Mononuclear cell (primary cell): ENCODE data around the gene SAP30. TPM values are rescaled to one million over a fixed set of nuclear protein-coding genes. Genes with fewer than 3 reads are reported as not detected.

Experiments
- H3K27me3 ChIP-seq: 2 replicates; pipeline ENCODE4 v1.6.0; 2011; ENCODE audit warnings: low read length, control low read depth; ENCODE audit not compliant: insufficient read depth
- H3K4me1 ChIP-seq: 2 replicates; pipeline ENCODE4 v1.5.1; 2011; ENCODE audit warnings: mild to moderate bottlenecking, low read length, control low read depth; ENCODE audit not compliant: insufficient read depth
- H3K4me3 ChIP-seq: 2 replicates; pipeline ENCODE4 v1.5.1; 2011; ENCODE audit warnings: mild to moderate bottlenecking, low read length, moderate library complexity
- H3K9me3 ChIP-seq: 2 replicates; pipeline ENCODE4 v1.5.1; 2011; ENCODE audit warnings: low read depth, mild to moderate bottlenecking, control low read depth, low read length
- total RNA-seq: library from RNA; depleted of rRNA; stranded (reverse); fragments of >200 nt; gene quantifications from one replicate; pipeline ENCODE4 v1.2.3, GENCODE V29; 2012

Gene SAP30
- 5.2 TPM for total RNA-seq

DNA sequence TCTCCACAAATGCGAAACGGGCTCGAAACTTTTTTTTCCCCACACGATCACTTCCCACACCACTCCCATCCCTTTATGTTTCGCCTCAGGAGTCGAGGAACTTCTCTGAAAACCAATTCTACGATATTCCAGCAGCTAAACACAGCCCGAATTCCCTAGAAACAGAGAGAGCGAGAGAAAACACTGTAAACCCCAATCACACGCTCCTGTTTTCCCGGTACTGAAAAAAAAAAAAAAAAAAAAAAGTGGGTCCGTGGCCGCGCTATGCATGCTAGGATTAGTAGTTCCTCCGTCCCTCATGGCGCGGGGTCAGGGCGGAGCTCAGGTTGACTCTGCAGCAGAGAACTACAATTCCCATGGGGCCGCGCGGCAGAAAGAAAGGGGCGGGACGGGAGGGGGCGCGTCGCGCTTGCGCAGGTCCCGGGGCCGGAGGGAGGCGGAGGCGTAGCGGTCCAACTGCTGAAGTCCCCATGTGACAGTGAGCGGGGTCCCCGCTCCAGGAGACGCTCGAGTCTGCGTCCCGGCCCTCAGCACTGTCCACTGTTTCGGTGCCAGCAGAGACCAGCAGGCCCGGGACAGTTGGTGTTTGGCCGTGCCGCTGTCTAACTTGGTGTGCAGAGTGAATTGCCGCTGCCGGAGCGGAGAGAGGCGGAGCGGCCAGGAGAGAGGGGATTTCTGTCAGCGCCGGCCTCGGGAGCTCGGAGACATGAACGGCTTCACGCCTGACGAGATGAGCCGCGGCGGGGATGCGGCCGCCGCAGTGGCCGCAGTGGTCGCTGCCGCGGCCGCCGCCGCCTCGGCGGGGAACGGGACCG is at the start of gene SAP30:
Gene SAP30 (plus strand): TSS at position 478 of the 815 bp plus-strand sequence. CDS start 229 bp downstream, at position 707.
- Histone ChIP-seq H3K27me3 (no peaks in the 10 kb centered on the region), H3K9me3 (no peaks in the 10 kb centered on the region)

GRCh38 chr4:173325007-173325736 is 45.6 kb upstream of the SAP30 start:
- Histone ChIP-seq H3K4me1 (no peaks in the 10 kb centered on the region), H3K4me3 (no peak overlapping the region), H3K9me3 (no peaks in the 10 kb centered on the region), H3K27me3 (no peaks in the 10 kb centered on the region)

More for the DNA sequence above, at the start of gene SAP30:
- Histone ChIP-seq H3K4me3 (peak within 1 kb of the TSS; percentile 73), H3K4me1 (peaks cover 16% of the 10 kb centered on the region)

DNA sequence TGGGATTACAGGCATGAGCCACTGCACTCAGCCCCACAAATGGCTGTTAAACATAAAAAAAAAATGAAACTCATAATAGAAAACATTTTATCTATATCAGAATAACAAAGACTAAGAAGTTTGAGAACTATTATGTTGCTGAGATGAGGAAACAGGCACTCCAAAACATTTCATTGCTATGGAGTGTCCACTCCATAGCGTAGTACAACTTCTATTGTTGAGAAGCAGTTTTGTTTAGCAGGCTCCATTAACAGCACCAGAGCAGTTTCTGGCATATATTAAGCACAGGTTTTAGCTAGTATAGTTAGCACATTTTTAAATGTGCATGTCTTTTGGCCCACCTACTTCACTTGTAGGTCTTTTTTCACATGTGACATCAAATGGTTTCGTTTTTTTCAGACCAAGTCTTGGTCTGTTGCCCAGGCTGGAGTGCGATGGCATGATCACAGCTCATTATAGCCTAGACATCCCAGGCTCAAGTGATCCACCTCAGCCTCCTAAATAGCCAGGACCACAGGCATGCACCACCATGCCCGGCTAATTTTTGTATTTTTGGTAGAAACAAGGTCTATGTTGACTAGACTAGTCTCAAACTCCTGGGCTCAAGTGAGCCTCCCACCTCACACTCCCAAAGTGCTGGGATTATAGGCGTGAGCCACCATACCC is 42.4 kb upstream of the SAP30 start:
- Histone ChIP-seq H3K9me3 (no peaks in the 10 kb centered on the region), H3K4me3 (no peak overlapping the region), H3K4me1 (peaks cover 23% of the 10 kb centered on the region), H3K27me3 (no peaks in the 10 kb centered on the region)

GRCh38 chr4:173330590-173330989 is 40.2 kb upstream of the SAP30 start:
- Histone ChIP-seq H3K27me3 (no peaks in the 10 kb centered on the region), H3K4me1 (peaks cover 29% of the 10 kb centered on the region), H3K4me3 (no peak overlapping the region), H3K9me3 (no peaks in the 10 kb centered on the region)

DNA sequence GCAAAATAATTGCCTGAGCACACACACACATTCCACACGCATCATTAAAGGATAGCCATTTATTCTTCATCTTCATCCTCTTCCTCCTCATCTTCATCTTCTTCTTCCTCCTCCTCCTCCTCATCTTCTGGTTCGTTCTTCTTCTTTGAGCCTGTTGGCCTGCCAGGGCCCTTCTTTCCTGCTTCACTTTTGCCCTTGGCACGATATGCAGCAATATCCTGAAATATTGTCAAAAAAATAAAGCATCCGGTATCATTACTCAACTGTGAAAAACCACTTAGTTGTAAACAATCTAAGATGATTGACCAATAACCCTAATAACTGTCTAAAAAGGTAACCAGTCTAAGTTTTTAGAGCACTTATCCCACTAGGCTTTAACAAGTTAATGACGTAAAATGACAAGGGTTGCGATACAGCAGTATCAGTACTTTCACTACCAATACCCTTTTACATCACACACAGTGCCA is 38.7 kb upstream of the SAP30 start:
- Histone ChIP-seq H3K27me3 (no peaks in the 10 kb centered on the region), H3K4me1 (peaks cover 30% of the 10 kb centered on the region), H3K9me3 (no peaks in the 10 kb centered on the region), H3K4me3 (peak overlapping the region; percentile 92)

DNA sequence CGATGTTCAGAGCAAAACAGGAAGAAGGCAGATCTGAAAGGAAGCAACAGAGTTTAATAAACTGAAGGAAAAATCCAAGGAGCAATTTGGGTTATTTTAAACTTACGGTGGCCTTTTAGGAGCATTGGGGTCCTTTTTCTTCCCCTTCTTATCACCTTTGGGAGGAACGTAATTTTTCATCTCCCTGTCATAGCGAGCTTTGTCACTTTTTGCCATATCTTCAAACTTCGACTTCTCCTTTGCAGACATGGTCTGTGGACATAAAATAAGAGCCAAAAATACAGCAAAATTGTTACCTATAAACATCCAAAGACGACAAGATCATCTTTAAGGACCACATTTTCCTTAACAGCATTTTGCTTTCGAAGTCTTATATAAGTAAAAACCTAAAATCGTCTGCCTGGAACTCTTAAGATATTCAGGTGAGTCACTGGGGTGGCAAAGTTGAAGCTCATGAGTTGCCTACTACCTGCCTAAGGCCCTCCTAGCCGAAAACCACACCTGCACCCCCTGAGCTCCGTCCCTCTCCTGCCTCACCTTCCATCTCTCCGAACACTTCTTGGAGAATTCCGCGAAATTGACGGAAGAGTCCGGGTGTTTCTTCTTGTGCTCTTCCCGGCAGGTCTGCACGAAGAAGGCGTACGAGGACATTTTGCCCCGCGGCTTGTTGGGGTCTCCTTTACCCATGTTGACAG is 37.6 kb upstream of the SAP30 start:
- H3K4me3 ChIP-seq, result peak overlapping the region; percentile 92
- peaks cover 30% of the 10 kb centered on the region for H3K4me1 ChIP-seq
- no peaks in the 10 kb centered on the region for H3K9me3 ChIP-seq
- no peaks in the 10 kb centered on the region for H3K27me3 ChIP-seq

- H3K4me3 ChIP-seq, result peak overlapping the region; percentile 92
- H3K9me3 ChIP-seq, result no peaks in the 10 kb centered on the region
- peaks cover 30% of the 10 kb centered on the region for H3K4me1 ChIP-seq
- no peaks in the 10 kb centered on the region for H3K27me3 ChIP-seq
Measured at GRCh38 chr4:173333658-173334084, 37.1 kb upstream of the SAP30 start.

GRCh38 chr4:173334085-173334890 is 36.5 kb upstream of the SAP30 start, which contains the start of gene HMGB2:
HMGB2 (minus strand) TSS chr4:173334358; CDS start chr4:173333649, 709 bp downstream.
- no peaks in the 10 kb centered on the region for H3K27me3 ChIP-seq
- peak within 1 kb of the TSS; percentile 92 for H3K4me3 ChIP-seq
- H3K4me1 ChIP-seq, result peaks cover 30% of the 10 kb centered on the region
- H3K9me3 ChIP-seq, result no peaks in the 10 kb centered on the region

GRCh38 chr4:173334891-173335752 is 35.6 kb upstream of the SAP30 start:
- Histone ChIP-seq H3K9me3 (no peaks in the 10 kb centered on the region), H3K27me3 (no peaks in the 10 kb centered on the region), H3K4me3 (peak overlapping the region; percentile 92), H3K4me1 (peaks cover 30% of the 10 kb centered on the region)

DNA sequence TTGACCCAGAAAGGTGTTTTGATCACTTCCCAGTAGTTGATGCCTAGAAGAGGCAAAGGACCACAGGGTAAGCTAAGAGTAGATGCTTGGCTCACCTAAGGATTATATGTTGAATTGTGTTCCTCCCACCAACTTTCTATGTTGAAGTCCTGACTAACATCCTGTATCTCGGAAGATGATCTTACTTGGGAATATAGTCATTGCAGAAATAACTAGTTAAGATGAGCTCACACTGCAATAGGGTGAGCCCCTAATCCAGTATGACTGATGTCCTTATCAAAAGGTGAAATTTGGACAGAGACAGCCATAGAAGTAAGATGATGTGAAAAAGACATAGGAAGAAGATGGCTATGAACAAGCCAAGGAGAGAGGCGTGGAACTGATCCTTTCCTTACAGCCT is 33.3 kb upstream of the SAP30 start:
- Histone ChIP-seq H3K9me3 (no peaks in the 10 kb centered on the region), H3K27me3 (no peaks in the 10 kb centered on the region), H3K4me3 (no peak overlapping the region), H3K4me1 (peaks cover 15% of the 10 kb centered on the region)

GRCh38 chr4:173343832-173344397 is 26.8 kb upstream of the SAP30 start:
- Histone ChIP-seq H3K4me3 (no peak overlapping the region), H3K27me3 (no peaks in the 10 kb centered on the region), H3K9me3 (no peaks in the 10 kb centered on the region), H3K4me1 (no peaks in the 10 kb centered on the region)

DNA sequence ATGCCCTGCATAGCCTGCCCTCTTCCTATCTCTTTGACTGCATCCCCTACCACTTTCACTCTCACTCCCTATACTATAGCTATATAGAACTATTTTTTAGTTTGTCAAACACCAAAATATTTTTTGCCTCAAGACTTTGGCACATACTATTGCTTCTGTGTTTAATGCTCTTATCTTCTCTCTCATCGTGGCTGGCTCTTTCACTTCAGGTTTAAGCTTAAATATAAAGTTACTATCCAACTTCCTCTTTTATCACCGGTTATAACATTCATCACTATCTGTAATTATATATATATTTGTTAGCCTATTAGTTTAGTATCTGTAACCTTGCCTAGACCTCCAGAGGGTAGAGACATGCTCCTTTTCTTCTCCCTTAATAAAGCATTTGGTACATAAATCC is 25.1 kb upstream of the SAP30 start:
- Histone ChIP-seq H3K27me3 (no peaks in the 10 kb centered on the region), H3K4me1 (no peaks in the 10 kb centered on the region), H3K9me3 (no peaks in the 10 kb centered on the region), H3K4me3 (no peak overlapping the region)

- H3K9me3 ChIP-seq, result no peaks in the 10 kb centered on the region
- H3K27me3 ChIP-seq, result no peaks in the 10 kb centered on the region
Measured at GRCh38 chr4:173346074-173346473, 24.7 kb upstream of the SAP30 start.

More at GRCh38 chr4:173346074-173346473, 24.7 kb upstream of the SAP30 start:
- Histone ChIP-seq H3K4me3 (no peak overlapping the region), H3K4me1 (no peaks in the 10 kb centered on the region)
